C4-2B (cell line): ENCODE measurements around the gene ZFX.

Source experiments
- CTCF ChIP-seq: fragments of 450-650 bp; conservative IDR thresholded peaks from 2 replicates; pipeline ENCODE4 v1.5.1; 2017; ENCODE audit warnings: mild to moderate bottlenecking
- ZFX ChIP-seq: fragments of 450-650 bp; IDR thresholded peaks from 2 replicates; pipeline ENCODE4 v1.6.1; 2017

- TF ChIP-seq CTCF, result no peak
- TF ChIP-seq ZFX, result no peak
Observed at GRCh38 chrX:24175276-24175675, 25.7 kb downstream of the ZFX start.
